ENCODE results near the gene ZNF134. TPM values are rescaled to one million over a fixed set of nuclear protein-coding genes. Genes with fewer than 3 reads are reported as not detected.

The ZNF134 gene
- total and polyA plus RNA-seq, 9 of the 15 experiments (the other 6 are each of a cell fraction or from before 2014, with no cell fraction given): 1.3 to 10.0 (median 5.7) TPM

DNA sequence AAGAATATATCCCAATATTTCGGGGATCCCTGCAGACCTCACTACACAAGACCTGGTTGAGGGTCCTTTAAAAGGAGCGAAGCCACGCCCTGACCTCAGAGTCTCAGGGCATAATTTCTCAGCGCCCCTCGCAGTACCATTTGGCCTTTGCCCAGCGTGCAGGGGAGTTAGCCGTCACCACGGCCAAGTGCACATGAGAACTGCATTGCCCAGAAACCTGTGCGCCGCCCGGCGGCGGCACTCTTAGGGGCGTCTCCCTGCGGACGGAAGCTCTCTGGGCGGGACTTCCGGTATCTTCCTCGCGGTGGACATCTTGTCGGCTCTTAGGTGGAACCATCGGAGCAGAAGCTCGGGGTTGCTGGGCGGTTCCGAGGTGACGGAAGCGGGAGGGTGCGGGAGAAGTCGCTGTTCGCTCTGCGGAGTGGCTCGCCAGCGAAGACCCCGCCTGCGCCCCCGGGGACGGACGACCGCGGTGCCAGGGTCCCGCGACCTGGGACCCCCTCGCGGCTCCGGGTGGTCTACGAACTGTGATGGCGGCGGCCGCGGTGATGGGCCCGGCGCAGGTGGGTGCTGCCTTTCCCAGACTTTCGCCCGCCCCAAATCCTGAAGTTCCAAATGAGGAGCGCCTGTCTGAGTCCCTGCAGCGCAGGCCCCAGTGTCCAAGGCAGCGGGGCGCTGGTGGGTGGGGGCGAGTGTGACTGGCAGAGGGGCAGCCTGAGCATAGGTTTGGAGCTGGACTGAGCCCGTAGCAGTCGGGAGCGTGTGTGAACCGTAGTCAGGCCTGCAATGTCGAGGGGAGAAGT is at the start of gene ZNF134 (continued):
- TF ChIP-seq, protein P1, sequence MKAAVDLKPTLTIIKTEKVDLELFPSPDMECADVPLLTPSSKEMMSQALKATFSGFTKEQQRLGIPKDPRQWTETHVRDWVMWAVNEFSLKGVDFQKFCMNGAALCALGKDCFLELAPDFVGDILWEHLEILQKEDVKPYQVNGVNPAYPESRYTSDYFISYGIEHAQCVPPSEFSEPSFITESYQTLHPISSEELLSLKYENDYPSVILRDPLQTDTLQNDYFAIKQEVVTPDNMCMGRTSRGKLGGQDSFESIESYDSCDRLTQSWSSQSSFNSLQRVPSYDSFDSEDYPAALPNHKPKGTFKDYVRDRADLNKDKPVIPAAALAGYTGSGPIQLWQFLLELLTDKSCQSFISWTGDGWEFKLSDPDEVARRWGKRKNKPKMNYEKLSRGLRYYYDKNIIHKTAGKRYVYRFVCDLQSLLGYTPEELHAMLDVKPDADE (conservative IDR thresholded peaks at IDR 0.05; ENCODE audit: control insufficient read depth, low read depth, low read length): 0 out of 2 replicates have a peak, but pooled peaks have one; percentile 26
- TF ChIP-seq MEF2A (IDR thresholded peaks at IDR 0.05; ENCODE audit: control insufficient read depth, low read depth, low read length) (no peak), ZNF316 (IDR thresholded peaks at IDR 0.05) (no peak), SPI1 (IDR thresholded peaks at IDR 0.05; ENCODE audit: borderline replicate concordance, low read depth, low read length) (0 out of 2 replicates have a peak, but pooled peaks have one; percentile 11), ZNF431 (CRISPR knock-in tag; IDR thresholded peaks at IDR 0.05) (no peak), MYC (IDR thresholded peaks at IDR 0.05; ENCODE audit: low read depth, low read length) (0 out of 2 replicates have a peak, but pooled peaks have one; percentile 59), MYC (CRISPR knock-in tag; IDR thresholded peaks at IDR 0.05; ENCODE audit: borderline replicate concordance, low read depth) (no peak), ATF7 (IDR thresholded peaks at IDR 0.05) (0 out of 2 replicates have a peak, but pooled peaks have one; percentile 9), TGIF2 (CRISPR knock-in tag; IDR thresholded peaks at IDR 0.05) (peak; percentile 79; the same call in 1 of the 2 replicates), DMBX1 (CRISPR knock-in tag; IDR thresholded peaks at IDR 0.05; ENCODE audit: borderline replicate concordance) (no peak), NFRKB (IDR thresholded peaks at IDR 0.05; ENCODE audit: low read depth) (peak; percentile 81; the same call in 1 of the 2 replicates), PHF8 (IDR thresholded peaks at IDR 0.05; ENCODE audit: borderline replicate concordance, low read length) (peak; percentile 90), RBBP5 (IDR thresholded peaks at IDR 0.05; ENCODE audit: borderline replicate concordance, insufficient read depth, low read length, poor library complexity, severe bottlenecking) (peak; percentile 66), TAF7 (tag; IDR thresholded peaks at IDR 0.05) (peak; percentile 28; the same call in 1 of the 2 replicates), L3MBTL2 (IDR thresholded peaks at IDR 0.05) (peak; percentile 74), JUND (IDR thresholded peaks at IDR 0.05; ENCODE audit: borderline replicate concordance, low read depth, low read length) (peak; percentile 38; the same call in 1 of the 2 replicates), JUND (tag; IDR thresholded peaks at IDR 0.05; ENCODE audit: borderline replicate concordance, low read depth, low read length) (no peak), CREB1 (IDR thresholded peaks at IDR 0.05) (no peak), CREB1 (CRISPR knock-in tag; IDR thresholded peaks at IDR 0.05) (0 out of 2 replicates have a peak, but pooled peaks have one; percentile 37), ZNF3 (CRISPR knock-in tag; IDR thresholded peaks at IDR 0.05) (no peak), SMARCA4 (IDR thresholded peaks at IDR 0.05) (no peak)
